Measurements from ENCODE around the gene PLCG2.
"Not testable (repeated sequence)": the region's sequence is repeated elsewhere in the genome, so short reads cannot be mapped to it uniquely, and the experiment has no call there.

PLCG2 gene

DNA sequence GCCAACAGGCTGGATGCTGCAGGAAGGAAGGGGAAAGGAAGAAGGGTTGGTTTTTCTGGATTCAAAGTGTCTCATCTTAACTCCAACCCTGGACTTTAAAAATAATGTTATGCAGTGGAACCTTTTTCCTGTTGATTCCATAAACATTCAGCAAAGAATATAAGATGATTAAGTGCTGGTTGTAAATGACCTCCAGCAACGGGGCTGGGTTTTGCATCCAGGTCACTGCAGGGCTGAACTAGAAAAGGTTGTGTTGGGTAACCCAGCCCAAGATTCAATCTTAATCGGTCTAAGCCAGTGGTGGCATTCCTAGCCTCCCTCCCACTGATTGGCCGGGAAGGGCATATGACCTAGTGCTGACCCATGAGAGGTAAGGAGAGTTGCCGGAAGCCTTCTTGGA, 34.2 kb upstream of the PLCG2 start:
- no peaks in the 10 kb centered on the region for H3K36me3 ChIP-seq (ENCODE audit: insufficient read depth, low read length)
- peaks cover 12% of the 10 kb centered on the region; the same call in 1 of the 2 replicates for H3K4me1 ChIP-seq (ENCODE audit: insufficient read depth, low read length)
- H3K9me3 ChIP-seq (ENCODE audit: control insufficient read depth, insufficient read depth, low read length) = no peaks in the 10 kb centered on the region
- H3K9ac ChIP-seq (ENCODE audit: low read depth, low read length) = no peak overlapping the region

DNA sequence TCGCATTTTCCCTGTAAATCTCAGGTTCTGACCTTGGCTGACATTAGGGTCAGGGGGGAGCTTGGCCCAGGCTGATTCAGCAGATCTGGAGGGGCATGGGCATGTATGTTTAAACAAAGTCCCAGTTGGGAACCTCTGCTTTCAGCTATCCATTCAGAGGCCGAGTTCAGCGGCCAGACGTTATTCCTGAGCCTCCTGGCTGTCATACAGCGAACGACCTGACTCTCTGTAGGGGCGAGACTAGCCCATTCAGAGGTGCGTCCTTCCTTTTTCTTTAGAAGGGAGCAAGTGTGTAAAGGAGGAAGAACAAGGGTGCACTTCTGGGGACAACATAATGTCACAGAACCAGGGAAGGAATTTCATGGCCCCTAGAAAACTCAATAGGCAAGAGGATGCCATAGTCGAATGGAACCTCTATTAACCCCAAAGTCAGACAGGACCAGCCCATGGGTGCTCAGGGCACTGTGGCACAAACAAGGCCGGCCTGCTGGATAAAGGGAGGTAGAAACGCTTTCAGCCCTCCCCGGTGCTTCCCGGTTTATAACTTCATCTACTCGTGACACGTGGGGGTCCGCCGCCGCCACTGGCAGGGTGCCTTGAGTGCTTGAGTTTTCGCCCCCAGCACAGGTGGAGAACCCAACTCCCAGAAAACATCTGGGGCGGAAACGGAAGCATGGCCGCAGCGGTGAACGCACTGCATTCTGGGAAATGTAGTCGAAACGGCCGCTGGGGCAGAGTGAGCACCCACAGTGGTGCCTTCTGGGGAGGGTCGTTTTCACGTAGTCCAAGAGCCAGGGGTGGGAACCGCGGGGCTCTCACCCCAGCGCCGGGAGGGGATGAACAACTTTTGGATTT, 33.2 kb upstream of the PLCG2 start:
- H3K9ac ChIP-seq (ENCODE audit: low read depth, low read length) = peak overlapping the region; percentile 64; the same call in 1 of the 2 replicates
- H3K9me3 ChIP-seq (ENCODE audit: control insufficient read depth, insufficient read depth, low read length) = no peaks in the 10 kb centered on the region
- peaks cover 12% of the 10 kb centered on the region; the same call in 1 of the 2 replicates for H3K4me1 ChIP-seq (ENCODE audit: insufficient read depth, low read length)
- no peaks in the 10 kb centered on the region for H3K36me3 ChIP-seq (ENCODE audit: insufficient read depth, low read length)

DNA sequence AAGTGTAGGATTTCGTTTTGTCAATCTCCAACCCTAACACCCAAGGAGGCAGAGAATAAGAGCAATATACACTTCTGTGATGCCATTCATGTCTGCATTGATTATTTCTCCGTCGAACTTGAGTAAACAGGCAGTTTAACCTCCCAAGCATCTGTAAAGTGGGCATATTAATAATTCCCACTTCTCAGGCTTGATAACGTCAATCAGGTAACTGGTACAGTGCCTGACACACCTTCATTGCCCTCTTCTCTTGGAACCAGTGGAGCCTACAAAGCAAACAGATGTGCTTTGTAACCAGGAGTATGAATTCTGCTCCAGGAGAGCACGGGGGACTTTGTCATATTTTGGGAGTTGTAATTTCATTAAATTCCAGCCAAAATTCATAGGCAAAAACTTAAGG, 32.5 kb upstream of the PLCG2 start:
- no peaks in the 10 kb centered on the region for H3K36me3 ChIP-seq (ENCODE audit: insufficient read depth, low read length)
- peak overlapping the region; percentile 64; the same call in 1 of the 2 replicates for H3K9ac ChIP-seq (ENCODE audit: low read depth, low read length)
- H3K4me1 ChIP-seq (ENCODE audit: insufficient read depth, low read length) = peaks cover 12% of the 10 kb centered on the region; the same call in 1 of the 2 replicates
- no peaks in the 10 kb centered on the region for H3K9me3 ChIP-seq (ENCODE audit: control insufficient read depth, insufficient read depth, low read length)

DNA sequence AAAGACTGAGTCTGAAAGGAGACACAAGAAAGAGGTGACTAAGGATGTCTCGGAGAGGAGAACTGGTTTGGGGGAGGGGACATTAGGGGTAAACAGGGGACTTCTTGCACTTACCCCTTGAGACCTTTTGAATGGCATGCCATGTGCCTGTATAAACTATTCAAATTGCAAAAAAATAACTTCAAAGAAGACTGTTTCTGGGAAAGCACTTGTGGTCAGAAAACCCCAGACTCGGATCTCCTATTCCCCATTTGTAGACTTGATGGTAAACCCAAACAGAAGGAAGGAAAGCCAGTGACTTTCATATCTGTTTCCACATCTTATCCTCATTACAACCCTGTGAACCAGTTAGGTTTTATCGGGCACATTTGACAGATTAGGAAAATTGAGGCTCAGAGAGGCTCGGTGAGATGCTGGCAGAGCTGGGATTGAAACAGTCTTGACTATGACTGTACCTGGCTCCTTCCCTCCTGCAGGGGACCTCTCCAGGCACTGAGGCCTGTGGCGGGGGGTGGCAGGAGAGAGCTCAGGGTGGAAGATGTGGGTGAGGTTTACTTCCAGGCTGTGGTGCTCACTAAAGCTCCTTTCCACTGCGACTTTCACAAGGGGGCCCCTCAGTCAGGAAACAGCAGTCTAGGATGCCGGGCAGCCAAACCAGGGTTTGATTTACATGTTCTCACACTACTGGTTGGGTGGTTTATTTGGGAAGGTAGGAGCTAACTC, 30.5 kb upstream of the PLCG2 start:
- no peaks in the 10 kb centered on the region for H3K36me3 ChIP-seq (ENCODE audit: insufficient read depth, low read length)
- H3K9me3 ChIP-seq (ENCODE audit: control insufficient read depth, insufficient read depth, low read length) = no peaks in the 10 kb centered on the region
- peaks cover 15% of the 10 kb centered on the region; the same call in 1 of the 2 replicates for H3K4me1 ChIP-seq (ENCODE audit: insufficient read depth, low read length)
- H3K9ac ChIP-seq (ENCODE audit: low read depth, low read length) = no peak overlapping the region

DNA sequence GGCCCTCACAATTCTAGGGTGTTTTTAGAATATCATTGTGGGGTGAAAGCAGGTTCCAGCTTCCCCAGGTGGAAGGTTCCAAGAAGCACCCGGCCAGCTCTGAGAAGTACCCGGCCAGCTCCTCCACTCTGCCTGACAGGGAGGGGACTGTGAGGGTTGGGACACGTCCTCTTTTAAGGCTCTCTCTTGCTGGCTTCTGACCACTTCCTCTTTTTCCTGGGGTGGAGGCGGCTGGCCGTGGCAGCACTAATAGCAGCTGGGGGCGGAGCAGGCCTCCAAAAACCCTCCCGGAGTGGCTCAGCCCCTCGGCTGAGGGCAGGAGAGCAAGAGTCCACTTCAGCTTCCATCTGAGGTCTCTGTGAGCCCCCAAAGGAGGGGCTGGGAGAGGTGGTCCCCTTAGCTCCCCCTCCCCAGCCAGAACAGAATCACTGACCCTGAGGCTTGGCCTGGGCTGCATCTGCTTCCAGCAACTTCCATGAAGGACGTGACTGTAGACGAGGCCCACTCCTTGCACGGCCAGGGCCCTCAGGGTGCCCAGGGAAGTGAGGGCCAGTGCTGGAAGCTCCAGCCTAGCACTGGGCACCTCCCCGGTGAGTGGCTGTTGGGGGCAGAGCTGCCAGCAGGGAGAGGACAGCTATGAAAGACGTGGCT, 26.7 kb upstream of the PLCG2 start:
- H3K4me1 ChIP-seq (ENCODE audit: insufficient read depth, low read length) = peaks cover 15% of the 10 kb centered on the region; the same call in 1 of the 2 replicates
- no peaks in the 10 kb centered on the region for H3K9me3 ChIP-seq (ENCODE audit: control insufficient read depth, insufficient read depth, low read length)
- H3K36me3 ChIP-seq (ENCODE audit: insufficient read depth, low read length) = no peaks in the 10 kb centered on the region
- H3K9ac ChIP-seq (ENCODE audit: low read depth, low read length) = no peak overlapping the region

DNA sequence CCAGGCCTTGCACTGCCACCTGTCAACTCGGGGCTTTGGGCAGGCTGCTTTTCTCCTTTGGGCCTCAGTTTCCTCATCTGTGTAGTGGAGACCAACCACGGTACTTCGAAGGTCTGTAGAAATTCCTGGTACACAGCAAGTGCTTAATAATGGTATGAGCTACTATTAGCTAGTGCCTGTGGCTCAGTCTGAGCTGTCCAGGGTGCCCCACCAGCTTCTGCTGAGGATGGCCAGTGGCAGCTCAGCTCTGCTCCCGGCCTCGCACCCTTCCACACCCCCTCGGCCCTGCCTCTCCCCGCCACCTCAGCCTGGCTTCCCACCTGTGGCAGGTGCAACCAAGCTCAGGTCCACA, 26.2 kb upstream of the PLCG2 start:
- no peak overlapping the region for H3K9ac ChIP-seq (ENCODE audit: low read depth, low read length)
- H3K9me3 ChIP-seq (ENCODE audit: control insufficient read depth, insufficient read depth, low read length) = no peaks in the 10 kb centered on the region
- H3K36me3 ChIP-seq (ENCODE audit: insufficient read depth, low read length) = no peaks in the 10 kb centered on the region
- peaks cover 15% of the 10 kb centered on the region; the same call in 1 of the 2 replicates for H3K4me1 ChIP-seq (ENCODE audit: insufficient read depth, low read length)

DNA sequence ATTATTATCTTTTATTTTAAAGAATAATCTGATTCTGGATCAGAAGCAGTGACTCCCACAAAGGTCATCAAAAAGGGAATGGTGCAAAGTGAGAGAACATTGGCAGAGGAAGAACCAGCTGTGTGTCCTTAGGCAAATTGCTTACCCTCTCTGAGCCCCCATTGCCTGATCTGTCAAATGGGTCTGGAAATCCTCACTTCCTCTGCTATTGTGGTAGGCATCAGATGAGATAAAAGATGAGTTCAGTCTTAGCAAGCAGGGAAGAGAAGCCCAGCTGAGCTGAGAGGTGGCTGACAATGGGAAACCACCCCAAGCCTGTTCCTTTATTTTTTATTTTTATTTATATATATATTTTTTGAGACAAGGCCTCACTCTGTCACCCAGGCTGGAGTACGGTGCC, 24.2 kb upstream of the PLCG2 start:
- no peak overlapping the region for H3K9ac ChIP-seq (ENCODE audit: low read depth, low read length)
- no peaks in the 10 kb centered on the region for H3K9me3 ChIP-seq (ENCODE audit: control insufficient read depth, insufficient read depth, low read length)
- H3K36me3 ChIP-seq (ENCODE audit: insufficient read depth, low read length) = no peaks in the 10 kb centered on the region
- peaks cover 3% of the 10 kb centered on the region; the same call in 1 of the 2 replicates for H3K4me1 ChIP-seq (ENCODE audit: insufficient read depth, low read length)

DNA sequence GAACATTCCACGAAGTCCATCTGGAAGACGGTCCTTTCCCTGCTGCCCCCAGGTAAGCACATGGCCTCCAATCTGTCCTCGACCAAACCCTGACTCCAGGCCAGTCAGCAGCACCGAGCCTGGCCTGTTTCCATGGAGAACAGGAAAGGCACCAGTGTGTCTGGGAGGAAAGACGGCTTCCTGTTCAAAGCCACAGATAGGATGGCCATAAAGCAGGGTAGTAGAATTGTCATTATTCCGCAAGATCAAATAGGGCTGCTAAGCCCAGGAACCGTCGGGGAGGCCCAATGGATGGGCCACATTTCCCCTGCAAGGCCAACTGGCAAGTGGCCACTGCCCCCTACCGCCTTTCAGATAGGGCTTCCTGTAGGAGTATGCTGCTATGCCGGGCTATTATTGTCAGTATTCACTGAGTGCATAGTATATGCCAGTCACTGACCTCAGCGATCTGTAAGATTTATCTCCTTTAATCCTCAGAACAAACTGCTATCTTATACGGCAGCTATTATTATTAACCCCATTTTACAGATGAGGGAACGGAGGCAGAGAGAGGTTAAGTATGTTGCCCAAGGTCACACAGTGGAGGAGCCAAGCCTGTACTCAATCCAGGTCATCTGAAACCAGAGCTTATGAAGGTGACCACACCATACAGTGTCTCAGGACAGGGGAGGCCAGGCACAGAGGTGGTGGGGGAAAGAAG, 23.0 kb upstream of the PLCG2 start:
- no peaks in the 10 kb centered on the region for H3K9me3 ChIP-seq (ENCODE audit: control insufficient read depth, insufficient read depth, low read length)
- no peak overlapping the region for H3K9ac ChIP-seq (ENCODE audit: low read depth, low read length)
- H3K36me3 ChIP-seq (ENCODE audit: insufficient read depth, low read length) = no peaks in the 10 kb centered on the region
- peaks cover 3% of the 10 kb centered on the region; the same call in 1 of the 2 replicates for H3K4me1 ChIP-seq (ENCODE audit: insufficient read depth, low read length)

DNA sequence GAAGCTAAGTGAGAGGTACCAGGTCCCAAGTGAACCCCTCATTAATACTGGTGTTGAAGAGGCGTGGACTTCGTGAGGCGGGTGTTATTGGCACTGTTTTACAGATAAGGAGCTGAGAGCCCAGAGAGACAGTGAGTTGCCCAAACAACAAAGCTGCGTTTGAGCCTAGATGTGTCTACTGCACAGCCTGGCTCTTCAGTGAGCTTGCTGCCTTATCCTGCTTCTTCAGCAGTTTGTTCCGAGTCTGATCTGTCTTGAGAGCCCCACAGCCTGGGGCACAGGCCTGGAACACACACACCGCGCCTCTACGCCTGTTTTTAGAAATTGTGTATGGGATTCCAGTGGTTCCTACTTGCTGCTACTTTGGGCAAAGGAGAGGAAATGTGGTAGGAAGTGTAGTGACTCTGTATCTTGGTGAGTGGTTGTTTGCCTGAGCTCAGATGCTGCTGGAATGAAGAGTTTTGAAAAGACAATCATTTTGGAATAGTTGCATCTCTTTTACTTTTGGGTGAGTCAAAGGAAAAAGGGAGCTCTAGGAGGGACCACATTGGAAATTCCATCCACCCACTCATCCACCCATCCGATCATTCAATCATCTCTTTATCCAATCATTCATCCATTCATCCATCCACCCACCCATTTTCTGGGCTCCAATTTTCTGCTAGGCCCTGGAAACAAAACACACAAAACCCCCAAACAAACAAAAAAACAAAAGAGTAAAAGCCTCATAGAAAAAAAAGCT, 22.3 kb upstream of the PLCG2 start:
- Histone ChIP-seq H3K4me1 (ENCODE audit: insufficient read depth, low read length) (peaks cover 3% of the 10 kb centered on the region; the same call in 1 of the 2 replicates), H3K9me3 (ENCODE audit: control insufficient read depth, insufficient read depth, low read length) (no peaks in the 10 kb centered on the region), H3K9ac (ENCODE audit: low read depth, low read length) (no peak overlapping the region), H3K36me3 (ENCODE audit: insufficient read depth, low read length) (no peaks in the 10 kb centered on the region)

DNA sequence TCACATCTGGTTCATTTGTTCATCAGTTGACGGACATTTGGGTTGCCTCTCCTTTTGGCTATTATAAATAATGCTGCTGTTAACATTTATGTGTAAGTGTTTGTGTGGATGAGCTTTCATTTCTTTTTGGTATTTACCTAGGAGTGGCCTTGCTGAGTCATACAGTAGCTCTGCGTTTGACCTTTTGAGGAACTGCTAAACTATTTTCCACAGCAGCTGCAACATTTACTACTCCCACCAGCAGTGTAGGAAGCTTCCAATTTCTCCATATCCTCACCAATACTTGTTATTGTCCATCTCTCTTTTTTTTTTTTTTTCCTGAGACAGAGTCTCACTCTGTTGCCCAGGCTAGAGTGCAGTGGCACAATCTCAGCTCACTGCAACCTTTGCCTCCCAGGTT, 20.7 kb upstream of the PLCG2 start:
- no peaks in the 10 kb centered on the region for H3K9me3 ChIP-seq (ENCODE audit: control insufficient read depth, insufficient read depth, low read length)

DNA sequence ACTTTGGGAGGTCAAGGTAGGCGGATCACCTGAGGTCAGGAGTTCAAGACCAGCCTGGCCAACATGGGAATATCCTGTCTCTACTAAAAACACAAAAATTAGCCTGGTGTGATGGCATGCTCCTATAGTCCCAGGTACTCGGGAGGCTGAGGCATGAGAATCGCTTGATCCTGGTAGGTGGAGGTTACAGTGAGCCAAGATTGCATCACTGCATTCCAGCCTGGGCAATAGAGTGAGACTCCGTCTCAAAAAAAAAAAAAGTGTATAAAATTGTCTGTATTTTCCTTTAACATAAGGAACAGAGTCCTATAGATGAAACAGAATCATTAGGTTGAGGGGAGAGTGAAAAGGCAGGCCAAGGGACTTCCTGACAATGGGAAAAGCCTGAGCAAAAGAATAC, 16.8 kb upstream of the PLCG2 start:
- H3K9me3 ChIP-seq (ENCODE audit: control insufficient read depth, insufficient read depth, low read length); H3K9ac ChIP-seq (ENCODE audit: low read depth, low read length); H3K4me1 ChIP-seq (ENCODE audit: insufficient read depth, low read length); H3K36me3 ChIP-seq (ENCODE audit: insufficient read depth, low read length): not testable (repeated sequence)

More for the DNA sequence above, 20.7 kb upstream of the PLCG2 start:
- no peaks in the 10 kb centered on the region for H3K4me1 ChIP-seq (ENCODE audit: insufficient read depth, low read length)
- H3K36me3 ChIP-seq (ENCODE audit: insufficient read depth, low read length) = no peaks in the 10 kb centered on the region
- H3K9ac ChIP-seq (ENCODE audit: low read depth, low read length) = no peak overlapping the region

DNA sequence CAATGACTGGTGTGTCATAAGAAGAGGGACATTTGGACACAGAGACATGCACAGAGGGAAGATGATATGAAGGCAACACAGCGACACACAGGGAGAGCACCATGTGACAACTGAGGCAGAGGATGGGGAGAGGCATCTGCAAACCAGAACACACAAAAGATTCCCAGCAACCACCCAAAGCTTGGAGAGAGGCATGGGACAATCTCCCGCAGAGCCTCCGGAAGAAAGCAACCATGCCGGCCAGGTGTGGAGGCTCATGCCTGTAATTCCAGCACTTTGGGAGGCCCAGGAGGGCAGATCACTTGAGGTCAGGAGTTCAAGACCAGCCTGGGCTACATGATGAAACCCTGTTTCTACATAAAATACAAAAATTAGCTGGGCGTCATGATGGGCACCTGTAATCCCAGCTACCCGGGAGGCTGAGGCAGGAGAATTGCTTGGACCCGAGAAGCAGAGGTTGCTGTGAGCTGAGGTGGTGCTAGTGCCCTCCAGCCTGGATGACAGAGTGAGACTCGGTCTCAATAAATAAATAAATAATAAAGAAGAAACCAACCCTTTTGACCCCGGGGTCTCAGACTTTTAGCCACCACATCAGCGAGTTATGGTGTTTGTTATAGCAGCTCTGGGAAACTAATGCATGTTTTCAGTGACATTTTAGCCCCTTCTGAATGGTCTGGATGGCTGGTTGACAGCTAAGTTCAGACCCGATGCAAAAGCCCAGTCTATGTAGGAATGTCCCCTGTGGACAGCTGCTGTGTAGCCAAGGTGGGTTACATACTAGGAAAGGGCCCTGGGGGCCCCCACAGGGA, 13.8 kb upstream of the PLCG2 start:
- H3K4me1 ChIP-seq (ENCODE audit: insufficient read depth, low read length) = peaks cover 5% of the 10 kb centered on the region; the same call in 1 of the 2 replicates
- H3K9ac ChIP-seq (ENCODE audit: low read depth, low read length) = no peak overlapping the region
- no peaks in the 10 kb centered on the region for H3K36me3 ChIP-seq (ENCODE audit: insufficient read depth, low read length)
- H3K9me3 ChIP-seq (ENCODE audit: control insufficient read depth, insufficient read depth, low read length) = no peaks in the 10 kb centered on the region

DNA sequence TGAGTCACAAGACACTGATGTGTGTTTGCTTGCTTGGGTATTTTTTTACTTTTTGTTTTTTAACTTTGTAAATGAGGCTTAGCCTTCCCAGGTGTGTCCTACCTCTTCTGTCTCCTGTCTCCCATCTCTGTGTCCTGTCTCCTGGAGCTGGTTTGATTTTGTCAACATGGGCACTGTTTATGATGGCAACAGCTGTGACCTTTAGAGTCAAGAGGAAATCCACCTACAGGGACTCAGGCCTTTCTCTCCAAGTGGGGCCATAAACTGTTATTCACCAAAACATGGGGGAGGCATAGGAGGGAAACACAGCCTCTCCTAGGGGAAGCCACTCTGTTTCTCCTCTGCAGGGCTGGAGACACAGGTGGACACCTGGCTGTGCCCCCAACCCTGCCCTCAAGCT, 13.1 kb upstream of the PLCG2 start:
- Histone ChIP-seq H3K36me3 (ENCODE audit: insufficient read depth, low read length) (no peaks in the 10 kb centered on the region), H3K9me3 (ENCODE audit: control insufficient read depth, insufficient read depth, low read length) (no peaks in the 10 kb centered on the region), H3K4me1 (ENCODE audit: insufficient read depth, low read length) (peaks cover 5% of the 10 kb centered on the region; the same call in 1 of the 2 replicates), H3K9ac (ENCODE audit: low read depth, low read length) (no peak overlapping the region)
